ENCODE measurements around the gene FOXP1.

Gene FOXP1

DNA sequence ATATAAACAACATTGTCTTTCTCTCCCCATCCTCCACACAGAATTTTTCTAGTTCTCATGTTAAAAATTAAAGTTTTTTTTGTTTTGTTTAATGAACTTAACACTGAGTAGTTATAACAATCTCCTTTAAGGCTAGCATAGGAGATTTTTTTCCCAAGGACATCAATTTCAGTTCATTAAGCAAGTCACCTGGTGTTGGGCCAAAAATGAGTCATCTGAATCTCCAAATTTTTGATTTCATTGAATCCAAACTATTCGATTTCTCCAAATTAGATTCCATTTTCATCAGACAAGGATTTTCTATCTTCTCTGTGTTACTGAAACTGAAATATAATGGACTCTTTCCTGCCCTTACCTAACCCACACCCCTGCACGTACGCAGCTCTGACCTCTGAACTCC is 639.6 kb downstream of the FOXP1 start:
- DNase-seq (ENCODE audit: low spot score in 2 of 2): no peak
- no peak overlapping the region for H3K27ac Mint-ChIP-seq (ENCODE audit: low read depth)
- ATAC-seq (replicated peaks; ENCODE audit: extremely low read depth, poor library complexity, severe bottlenecking): no peak
- no peaks in the 10 kb centered on the region for H3K4me1 Mint-ChIP-seq
- H3K4me3 Mint-ChIP-seq: no peak overlapping the region
- H3K36me3 Mint-ChIP-seq (ENCODE audit: insufficient read depth): peaks cover 2% of the 10 kb centered on the region
- H3K9me3 Mint-ChIP-seq: no peaks in the 10 kb centered on the region
- peaks cover 68% of the 10 kb centered on the region for H3K27me3 Mint-ChIP-seq

DNA sequence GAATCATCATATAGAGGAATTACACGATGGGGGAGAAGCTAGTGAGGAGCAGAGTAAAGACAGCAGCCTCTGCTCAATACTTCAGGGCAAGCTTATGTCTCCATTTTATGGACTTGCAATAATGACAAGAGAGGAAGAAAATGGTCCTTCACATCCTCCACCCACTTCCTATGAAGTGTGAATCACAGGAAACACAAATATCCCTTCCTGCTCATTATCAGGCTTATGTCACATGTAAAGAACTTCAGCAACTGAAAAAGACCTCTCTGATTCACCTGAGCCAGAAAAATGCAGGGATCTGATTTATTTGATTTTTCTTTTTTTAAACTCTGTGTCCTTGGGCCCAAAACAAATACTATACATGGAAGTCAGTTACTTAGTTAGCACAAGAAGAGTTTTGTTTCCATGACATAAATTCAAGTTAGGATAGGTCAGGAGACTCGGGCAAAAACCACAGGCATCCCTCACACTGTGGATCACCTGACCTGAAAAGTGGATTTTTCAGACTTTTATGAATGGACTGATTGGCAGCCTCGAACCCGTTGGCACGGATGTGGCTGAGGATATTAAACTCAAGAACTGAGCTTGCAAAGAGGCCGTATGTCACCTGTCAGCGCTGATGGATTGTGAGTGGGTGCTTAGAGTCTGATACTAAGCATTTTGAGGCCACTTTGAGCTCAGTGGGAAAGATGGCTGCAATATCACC is 650.3 kb downstream of the FOXP1 start:
- no peak overlapping the region for H3K27ac Mint-ChIP-seq (ENCODE audit: low read depth)
- ATAC-seq (replicated peaks; ENCODE audit: extremely low read depth, poor library complexity, severe bottlenecking): no peak
- no peaks in the 10 kb centered on the region for H3K27me3 Mint-ChIP-seq

DNA sequence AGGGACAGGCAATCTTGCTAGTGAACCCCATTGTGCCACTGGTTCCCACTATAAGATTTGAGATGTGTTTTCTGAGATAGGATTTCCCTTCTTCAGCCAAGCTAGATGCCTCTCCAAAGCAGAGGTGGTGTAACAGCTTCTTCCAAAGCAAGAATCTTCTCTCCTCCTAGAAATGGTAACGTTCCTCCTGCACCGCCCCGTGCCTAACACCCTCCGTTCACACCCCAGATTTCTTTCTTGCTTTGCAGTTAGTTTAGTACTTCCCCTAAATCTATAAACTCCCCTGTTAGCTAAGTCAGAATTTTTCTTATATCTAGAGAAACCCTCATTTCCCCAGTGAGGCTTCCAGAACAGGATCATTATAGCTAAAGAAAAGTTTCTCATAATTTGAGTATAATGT is 653.5 kb downstream of the FOXP1 start:
- Mint-ChIP-seq H3K27me3 (no peaks in the 10 kb centered on the region), H3K4me3 (no peak overlapping the region), H3K9me3 (no peaks in the 10 kb centered on the region), H3K4me1 (no peaks in the 10 kb centered on the region), H3K36me3 (ENCODE audit: insufficient read depth) (no peaks in the 10 kb centered on the region), H3K27ac (ENCODE audit: low read depth) (no peak overlapping the region)
- DNase-seq (ENCODE audit: low spot score in 2 of 2) (no peak), ATAC-seq (replicated peaks; ENCODE audit: extremely low read depth, poor library complexity, severe bottlenecking) (no peak)

More for the DNA sequence above, 650.3 kb downstream of the FOXP1 start:
- Mint-ChIP-seq H3K4me1 (no peaks in the 10 kb centered on the region), H3K36me3 (ENCODE audit: insufficient read depth) (no peaks in the 10 kb centered on the region), H3K9me3 (no peaks in the 10 kb centered on the region), H3K4me3 (no peak overlapping the region)
- no peak for DNase-seq (ENCODE audit: low spot score in 2 of 2)

DNA sequence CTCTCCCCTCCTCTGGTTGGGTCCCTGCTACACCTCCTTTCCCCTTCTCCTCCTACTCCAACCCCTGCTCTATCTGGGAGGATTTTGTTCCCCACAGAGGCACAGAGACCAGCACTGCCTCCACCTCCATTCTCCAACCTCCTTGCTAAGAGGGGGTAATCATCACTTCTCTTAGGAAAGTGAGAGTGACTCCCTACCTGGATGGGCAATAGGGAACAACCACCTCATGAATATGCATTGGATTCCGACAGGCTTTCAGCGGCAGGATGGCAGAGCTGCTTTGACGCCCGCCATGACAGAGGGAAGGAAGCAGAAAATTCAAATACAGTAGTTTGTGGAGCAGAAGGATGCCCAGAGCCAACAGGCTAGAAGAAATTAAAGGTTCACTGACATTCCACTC is 656.3 kb downstream of the FOXP1 start:
- no peaks in the 10 kb centered on the region for H3K4me1 Mint-ChIP-seq
- H3K9me3 Mint-ChIP-seq: no peaks in the 10 kb centered on the region
- H3K27ac Mint-ChIP-seq (ENCODE audit: low read depth): no peak overlapping the region
- ATAC-seq (replicated peaks; ENCODE audit: extremely low read depth, poor library complexity, severe bottlenecking) (no peak), DNase-seq (ENCODE audit: low spot score in 2 of 2) (no peak)
- H3K27me3 Mint-ChIP-seq: no peaks in the 10 kb centered on the region
- H3K4me3 Mint-ChIP-seq: no peak overlapping the region
- H3K36me3 Mint-ChIP-seq (ENCODE audit: insufficient read depth): no peaks in the 10 kb centered on the region

DNA sequence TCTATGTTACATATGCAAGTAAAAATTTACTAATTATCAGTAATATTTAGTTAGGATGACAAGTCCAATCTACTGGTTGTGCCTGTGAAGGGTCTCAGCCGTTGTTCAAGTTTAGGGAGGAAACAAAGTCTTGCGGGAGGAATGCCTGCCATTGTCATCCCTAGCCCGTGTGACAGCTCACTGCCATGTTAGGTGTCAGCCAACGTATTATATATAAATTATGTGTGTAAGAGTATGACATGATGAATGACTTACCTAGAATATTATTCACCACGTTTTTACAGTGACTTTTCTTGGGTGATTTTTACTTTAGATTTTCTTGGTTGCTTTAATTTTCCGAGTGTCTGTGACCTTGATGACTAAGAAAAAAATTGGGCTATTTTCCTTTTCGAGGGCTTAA is 656.7 kb downstream of the FOXP1 start:
- no peaks in the 10 kb centered on the region for H3K9me3 Mint-ChIP-seq
- H3K27me3 Mint-ChIP-seq: no peaks in the 10 kb centered on the region
- no peaks in the 10 kb centered on the region for H3K36me3 Mint-ChIP-seq (ENCODE audit: insufficient read depth)
- H3K4me3 Mint-ChIP-seq: no peak overlapping the region
- H3K27ac Mint-ChIP-seq (ENCODE audit: low read depth): no peak overlapping the region
- no peaks in the 10 kb centered on the region for H3K4me1 Mint-ChIP-seq
- DNase-seq (ENCODE audit: low spot score in 2 of 2) (no peak), ATAC-seq (replicated peaks; ENCODE audit: extremely low read depth, poor library complexity, severe bottlenecking) (no peak)

DNA sequence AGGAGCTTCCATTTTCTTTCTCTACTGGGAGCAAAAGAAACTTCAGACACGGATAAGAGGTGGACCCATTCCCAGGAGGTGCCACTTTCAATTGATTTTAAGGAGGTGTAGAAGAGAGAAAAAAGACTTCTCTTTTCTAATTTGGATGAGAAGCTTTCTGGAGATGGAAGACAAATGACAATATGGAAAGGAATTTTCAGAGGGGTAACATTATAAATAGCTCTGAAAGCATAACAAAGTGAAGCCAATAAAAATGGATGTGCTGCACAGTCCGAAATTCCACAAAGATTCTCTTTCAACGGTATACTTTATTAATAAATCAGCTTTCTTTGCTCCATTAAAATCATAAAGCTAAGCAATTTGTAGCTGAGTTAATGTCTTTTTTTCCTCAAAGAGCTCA is 663.9 kb downstream of the FOXP1 start:
- H3K36me3 Mint-ChIP-seq (ENCODE audit: insufficient read depth): no peaks in the 10 kb centered on the region
- no peaks in the 10 kb centered on the region for H3K9me3 Mint-ChIP-seq
- no peak for DNase-seq (ENCODE audit: low spot score in 2 of 2)
- no peak overlapping the region for H3K4me3 Mint-ChIP-seq
- H3K27ac Mint-ChIP-seq (ENCODE audit: low read depth): no peak overlapping the region
- peaks cover 46% of the 10 kb centered on the region for H3K27me3 Mint-ChIP-seq
- no peaks in the 10 kb centered on the region for H3K4me1 Mint-ChIP-seq
- no peak for ATAC-seq (replicated peaks; ENCODE audit: extremely low read depth, poor library complexity, severe bottlenecking)

DNA sequence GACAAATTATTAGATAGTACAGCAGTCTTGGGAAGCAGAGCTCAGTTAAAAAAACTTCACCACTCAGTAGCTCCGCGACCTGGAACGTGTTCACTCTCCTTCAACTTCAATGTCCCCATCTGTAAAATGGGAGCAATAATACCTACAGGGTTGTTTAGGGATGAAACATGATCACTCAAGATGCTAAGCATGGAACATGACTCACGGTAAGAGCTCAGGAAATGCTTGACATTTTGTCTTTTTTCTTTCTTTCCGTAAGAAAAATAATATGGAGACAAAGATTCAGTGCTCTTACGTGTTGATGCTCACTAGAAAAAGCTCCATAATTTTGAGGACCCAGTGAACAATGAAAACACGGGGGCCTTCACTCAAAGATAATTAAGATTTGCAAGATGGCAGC is 664.4 kb downstream of the FOXP1 start:
- Mint-ChIP-seq H3K27ac (ENCODE audit: low read depth) (no peak overlapping the region), H3K4me1 (no peaks in the 10 kb centered on the region), H3K36me3 (ENCODE audit: insufficient read depth) (no peaks in the 10 kb centered on the region), H3K4me3 (no peak overlapping the region), H3K27me3 (peaks cover 51% of the 10 kb centered on the region), H3K9me3 (no peaks in the 10 kb centered on the region)
- no peak for ATAC-seq (replicated peaks; ENCODE audit: extremely low read depth, poor library complexity, severe bottlenecking)
- DNase-seq (ENCODE audit: low spot score in 2 of 2): no peak

DNA sequence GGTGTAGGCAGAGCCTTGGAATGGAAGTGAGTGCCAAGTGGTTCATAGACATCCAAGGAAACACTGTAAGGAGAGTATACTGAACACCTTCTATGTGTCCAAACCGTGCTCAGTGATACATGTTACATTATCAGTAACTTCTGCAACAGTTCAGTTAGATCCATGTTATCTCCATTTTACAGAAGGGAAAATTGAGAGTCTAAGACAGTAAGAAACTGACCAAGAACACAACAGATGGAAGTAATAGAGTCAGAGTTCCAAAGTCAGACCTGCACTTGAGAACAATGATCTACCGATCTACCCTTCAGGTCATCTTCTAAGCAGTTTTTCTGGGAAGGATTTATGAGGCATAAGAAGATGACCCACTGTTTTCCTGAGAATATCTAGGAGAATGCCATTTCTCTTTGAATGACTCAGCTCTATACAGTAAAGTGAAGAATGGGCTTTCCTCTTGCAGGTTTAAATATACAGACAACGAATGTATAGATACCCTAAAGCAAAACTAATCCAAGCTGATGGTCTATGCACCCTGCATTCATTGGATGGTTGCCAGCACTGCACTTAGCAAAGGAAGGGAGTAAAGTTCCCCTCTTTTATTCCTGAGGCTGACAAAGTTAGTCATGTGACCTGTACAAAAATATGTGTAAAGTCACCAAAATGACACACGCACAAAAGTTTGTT is 667.0 kb downstream of the FOXP1 start:
- no peak for DNase-seq (ENCODE audit: low spot score in 2 of 2)
- Mint-ChIP-seq H3K9me3 (no peaks in the 10 kb centered on the region), H3K27ac (ENCODE audit: low read depth) (no peak overlapping the region)

DNA sequence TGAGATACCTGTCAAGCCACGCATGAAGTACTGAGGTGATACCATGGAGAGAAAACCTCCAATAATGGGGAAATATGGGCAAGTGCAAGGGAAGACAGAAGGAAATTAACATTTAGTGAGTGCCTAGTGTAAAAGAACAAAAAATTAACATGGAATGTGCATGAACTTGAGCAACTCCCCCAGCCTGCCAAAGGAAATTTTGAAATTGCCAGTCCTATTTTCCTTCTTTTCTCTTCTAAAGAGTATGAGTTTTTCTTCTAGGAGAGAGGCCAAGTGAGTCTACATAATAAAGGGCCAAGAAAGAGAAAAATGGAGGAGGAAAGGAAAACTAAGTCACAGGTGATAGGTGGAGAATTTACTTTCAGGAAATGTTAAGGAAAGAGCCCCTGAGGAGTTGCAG is 668.7 kb downstream of the FOXP1 start:
- no peaks in the 10 kb centered on the region for H3K36me3 Mint-ChIP-seq (ENCODE audit: insufficient read depth)
- H3K4me3 Mint-ChIP-seq: no peak overlapping the region
- no peaks in the 10 kb centered on the region for H3K4me1 Mint-ChIP-seq
- DNase-seq (ENCODE audit: low spot score in 2 of 2) (no peak), ATAC-seq (replicated peaks; ENCODE audit: extremely low read depth, poor library complexity, severe bottlenecking) (no peak)
- H3K9me3 Mint-ChIP-seq: no peaks in the 10 kb centered on the region
- peaks cover 82% of the 10 kb centered on the region for H3K27me3 Mint-ChIP-seq
- H3K27ac Mint-ChIP-seq (ENCODE audit: low read depth): no peak overlapping the region

More for the DNA sequence above, 667.0 kb downstream of the FOXP1 start:
- no peak overlapping the region for H3K4me3 Mint-ChIP-seq
- H3K4me1 Mint-ChIP-seq: no peaks in the 10 kb centered on the region
- no peaks in the 10 kb centered on the region for H3K36me3 Mint-ChIP-seq (ENCODE audit: insufficient read depth)
- H3K27me3 Mint-ChIP-seq: peaks cover 69% of the 10 kb centered on the region
- ATAC-seq (replicated peaks; ENCODE audit: extremely low read depth, poor library complexity, severe bottlenecking): no peak

DNA sequence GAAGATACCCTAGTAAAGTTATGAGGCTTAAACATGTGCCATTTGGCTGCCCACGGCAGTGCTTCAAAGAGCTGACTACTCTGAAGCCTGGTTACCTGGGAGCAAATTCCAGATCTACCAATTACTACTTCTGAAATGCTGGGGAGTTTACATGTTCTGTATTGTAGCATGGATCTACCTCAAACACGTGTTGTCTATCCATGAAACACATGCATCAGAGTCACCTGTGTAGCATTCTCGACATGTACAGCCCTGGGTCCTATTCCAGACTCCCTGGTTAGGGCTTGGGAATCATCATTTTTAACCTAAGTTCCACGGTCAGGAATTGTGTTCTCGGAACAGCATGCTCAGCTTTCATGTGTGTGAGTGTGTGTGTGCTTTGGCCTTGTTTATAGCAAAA is 671.8 kb downstream of the FOXP1 start:
- ATAC-seq (replicated peaks; ENCODE audit: extremely low read depth, poor library complexity, severe bottlenecking): no peak
- Mint-ChIP-seq H3K27ac (ENCODE audit: low read depth) (no peak overlapping the region), H3K36me3 (ENCODE audit: insufficient read depth) (no peaks in the 10 kb centered on the region), H3K4me3 (no peak overlapping the region), H3K27me3 (peaks cover 70% of the 10 kb centered on the region), H3K9me3 (no peaks in the 10 kb centered on the region), H3K4me1 (no peaks in the 10 kb centered on the region)
- DNase-seq (ENCODE audit: low spot score in 2 of 2): no peak

DNA sequence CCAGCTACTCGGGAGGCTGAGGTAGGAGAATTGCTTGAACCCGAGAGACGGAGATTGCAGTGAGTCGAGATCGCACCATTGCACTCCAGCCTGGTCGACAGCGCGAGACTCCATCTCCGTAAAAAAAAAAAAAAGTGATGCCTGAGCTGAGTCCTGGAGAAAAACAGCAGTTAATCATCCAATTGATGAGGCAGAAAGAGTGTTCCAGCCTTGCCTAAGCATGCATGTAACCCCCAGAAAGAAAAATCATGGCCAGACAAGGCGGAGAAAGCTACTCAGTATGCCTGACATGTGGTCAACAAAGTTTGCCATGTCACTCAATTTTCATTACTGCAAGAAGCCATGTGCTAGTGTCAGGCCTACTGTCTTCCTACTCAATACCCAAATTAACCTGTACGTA is 678.0 kb downstream of the FOXP1 start:
- Mint-ChIP-seq H3K27ac (ENCODE audit: low read depth) (no peak overlapping the region), H3K4me1 (no peaks in the 10 kb centered on the region), H3K9me3 (no peaks in the 10 kb centered on the region), H3K4me3 (no peak overlapping the region), H3K27me3 (peaks cover 55% of the 10 kb centered on the region), H3K36me3 (ENCODE audit: insufficient read depth) (no peaks in the 10 kb centered on the region)
- DNase-seq (ENCODE audit: low spot score in 2 of 2) (no peak), ATAC-seq (replicated peaks; ENCODE audit: extremely low read depth, poor library complexity, severe bottlenecking) (no peak)

Measured in central memory CD8-positive, alpha-beta T cell (primary cell).